Measurements from ENCODE around the gene THUMPD3.

Gene THUMPD3

DNA sequence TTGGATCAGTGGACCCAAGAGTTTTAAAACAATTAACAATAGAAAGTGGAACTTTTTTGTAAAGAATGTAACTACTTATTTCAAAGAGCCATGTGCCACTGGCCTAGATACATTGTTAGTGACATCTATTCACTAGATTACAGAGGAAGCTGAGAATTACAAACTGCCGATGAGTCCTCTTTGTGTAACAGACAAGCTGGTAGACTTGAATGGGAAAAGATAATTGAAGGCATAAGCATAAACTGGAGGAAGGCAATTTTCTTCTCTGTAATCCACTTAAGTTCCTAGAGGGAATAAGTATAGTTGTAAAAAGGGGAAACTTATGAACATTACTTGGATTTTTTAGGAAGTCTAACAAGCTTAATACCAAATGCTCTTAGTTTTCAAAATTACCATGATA, 15.1 kb downstream of the THUMPD3 start:
- Histone ChIP-seq H3K27me3 (ENCODE audit: control insufficient read depth, insufficient read depth, low read length) (no peaks in the 10 kb centered on the region), H3K36me3 (ENCODE audit: control insufficient read depth, insufficient read depth, low read length) (peaks cover 33% of the 10 kb centered on the region), H3K27ac (ENCODE audit: low read depth, low read length) (no peak overlapping the region)

DNA sequence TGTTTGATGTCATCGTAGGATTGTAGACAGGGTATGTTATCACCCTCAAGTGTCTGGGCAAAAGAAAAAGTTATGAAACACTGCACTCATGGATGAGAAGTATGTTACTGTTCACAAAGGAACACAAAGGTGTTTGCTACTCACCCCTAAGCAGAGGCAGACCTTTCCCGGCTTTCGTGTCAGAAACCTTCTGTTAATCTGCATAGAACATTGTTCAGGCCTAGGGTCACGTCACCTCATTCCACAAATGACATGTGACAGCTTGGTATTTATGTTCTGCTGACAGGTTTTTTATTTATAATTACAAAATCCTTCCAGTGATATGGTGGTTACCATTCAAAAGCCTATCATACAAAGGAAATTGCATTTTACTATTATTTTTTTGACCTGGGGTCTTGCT, 16.5 kb downstream of the THUMPD3 start:
- H3K27ac ChIP-seq (ENCODE audit: low read depth, low read length): no peak overlapping the region

More for the DNA sequence above, 15.1 kb downstream of the THUMPD3 start:
- Histone ChIP-seq H3K9ac (ENCODE audit: low read length) (no peak overlapping the region), H3K4me3 (ENCODE audit: low read length) (no peak overlapping the region), H3K4me1 (ENCODE audit: control insufficient read depth, insufficient read depth, low read length) (no peaks in the 10 kb centered on the region)

DNA sequence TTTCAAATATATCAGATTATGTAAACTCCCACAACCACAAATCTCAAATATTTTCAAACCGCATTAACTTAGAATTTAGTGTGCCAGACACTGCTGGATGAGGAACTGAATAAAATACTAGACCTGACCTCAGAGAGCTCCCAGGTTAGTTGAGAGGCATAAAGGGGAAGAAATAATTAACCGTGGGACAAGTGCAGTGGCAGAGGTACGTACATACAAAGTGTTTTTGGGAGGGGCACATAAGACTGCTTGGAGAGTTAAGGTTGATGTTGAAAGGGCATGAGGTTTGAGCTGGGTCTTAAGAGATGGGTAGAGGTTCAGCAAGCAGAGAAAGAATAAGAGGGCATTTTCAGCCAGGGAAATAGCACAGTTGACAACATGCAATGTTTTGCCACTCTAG, 17.2 kb downstream of the THUMPD3 start:
- Histone ChIP-seq H3K36me3 (ENCODE audit: control insufficient read depth, insufficient read depth, low read length) (peaks cover 37% of the 10 kb centered on the region), H3K27me3 (ENCODE audit: control insufficient read depth, insufficient read depth, low read length) (no peaks in the 10 kb centered on the region), H3K4me1 (ENCODE audit: control insufficient read depth, insufficient read depth, low read length) (no peaks in the 10 kb centered on the region), H3K4me3 (ENCODE audit: low read length) (no peak overlapping the region), H3K9ac (ENCODE audit: low read length) (no peak overlapping the region), H3K27ac (ENCODE audit: low read depth, low read length) (no peak overlapping the region)

More for the DNA sequence above, 16.5 kb downstream of the THUMPD3 start:
- H3K27me3 ChIP-seq (ENCODE audit: control insufficient read depth, insufficient read depth, low read length): no peaks in the 10 kb centered on the region
- peaks cover 37% of the 10 kb centered on the region for H3K36me3 ChIP-seq (ENCODE audit: control insufficient read depth, insufficient read depth, low read length)
- H3K4me3 ChIP-seq (ENCODE audit: low read length): no peak overlapping the region
- no peak overlapping the region for H3K9ac ChIP-seq (ENCODE audit: low read length)
- H3K4me1 ChIP-seq (ENCODE audit: control insufficient read depth, insufficient read depth, low read length): no peaks in the 10 kb centered on the region

DNA sequence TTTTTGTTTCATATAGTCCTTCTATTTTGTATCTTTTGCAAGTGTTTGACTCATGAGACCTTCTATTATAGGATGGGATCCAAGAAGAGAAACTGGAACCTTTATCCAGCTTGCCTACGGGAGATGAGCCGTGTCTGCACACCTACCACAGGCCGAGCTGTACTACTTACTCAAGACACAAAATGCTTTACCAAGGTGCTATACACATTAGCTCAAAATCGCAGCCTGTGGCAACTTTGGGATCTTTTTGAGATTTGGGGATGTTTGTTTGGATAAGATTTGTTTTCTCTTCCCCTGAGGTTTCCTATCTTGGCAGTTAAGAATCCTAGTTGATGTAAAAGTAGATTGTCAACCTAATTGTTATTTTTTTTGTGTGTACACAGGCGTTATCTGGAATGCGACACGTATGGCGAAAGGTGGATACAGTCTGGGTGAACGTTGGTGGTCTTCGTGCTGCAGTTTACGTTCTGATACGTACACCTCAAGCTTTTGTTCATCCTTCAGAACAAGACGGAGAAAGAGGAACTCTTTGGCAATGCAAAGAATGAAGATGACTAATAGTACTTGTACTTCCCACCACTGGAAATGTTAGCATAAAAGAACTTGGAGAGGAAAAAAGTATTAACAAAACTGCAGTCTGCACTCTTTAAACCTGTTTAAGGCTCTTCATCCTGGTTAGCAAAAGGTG, 21.4 kb downstream of the THUMPD3 start:
- no peak overlapping the region for H3K27ac ChIP-seq (ENCODE audit: low read depth, low read length)
- peaks cover 28% of the 10 kb centered on the region for H3K36me3 ChIP-seq (ENCODE audit: control insufficient read depth, insufficient read depth, low read length)
- H3K27me3 ChIP-seq (ENCODE audit: control insufficient read depth, insufficient read depth, low read length): no peaks in the 10 kb centered on the region
- no peaks in the 10 kb centered on the region for H3K4me1 ChIP-seq (ENCODE audit: control insufficient read depth, insufficient read depth, low read length)
- H3K4me3 ChIP-seq (ENCODE audit: low read length): no peak overlapping the region
- H3K9ac ChIP-seq (ENCODE audit: low read length): no peak overlapping the region

DNA sequence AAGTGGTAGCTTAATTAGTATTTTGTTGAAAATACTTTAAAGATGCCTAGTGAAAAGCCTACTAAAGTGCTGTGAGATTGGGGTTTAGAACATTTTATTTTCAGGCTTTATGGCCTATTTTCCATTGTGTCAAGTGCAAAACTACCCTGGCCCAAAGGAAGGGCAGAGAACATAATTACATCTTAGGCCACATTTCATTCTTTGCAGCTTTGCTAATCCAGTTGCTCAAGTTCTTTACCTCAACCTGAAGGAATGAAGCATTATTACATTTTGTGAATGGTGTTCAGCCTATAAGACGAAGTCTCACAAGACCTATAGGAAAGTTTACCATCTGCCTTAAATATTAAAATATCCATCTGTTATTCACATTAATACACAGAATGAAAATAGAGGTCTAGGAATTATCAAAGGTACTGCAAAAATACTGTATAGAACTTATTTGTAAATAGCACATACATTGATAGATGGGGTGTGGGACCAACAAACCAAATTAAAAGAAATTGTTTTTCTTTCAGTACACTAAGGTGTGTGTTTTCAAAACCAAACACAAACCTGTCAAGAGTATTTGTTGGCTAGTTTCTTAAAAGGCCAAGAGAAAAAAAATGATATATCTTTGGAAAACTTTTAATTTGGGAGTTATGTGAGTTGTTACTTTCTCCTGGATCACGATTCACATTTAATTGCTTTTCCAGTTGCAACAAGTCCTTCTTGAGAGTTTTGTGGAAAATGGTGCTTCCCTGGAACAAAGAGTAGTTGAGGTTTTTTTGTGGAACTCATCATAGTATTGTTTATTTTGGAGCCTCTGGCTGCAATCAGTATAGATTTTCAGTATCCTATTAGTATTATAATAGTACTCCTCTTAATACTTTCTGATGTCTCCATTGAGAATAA, 22.6 kb downstream of the THUMPD3 start:
- H3K4me3 ChIP-seq (ENCODE audit: low read length): no peak overlapping the region
- H3K27ac ChIP-seq (ENCODE audit: low read depth, low read length): no peak overlapping the region
- H3K27me3 ChIP-seq (ENCODE audit: control insufficient read depth, insufficient read depth, low read length): no peaks in the 10 kb centered on the region
- H3K9ac ChIP-seq (ENCODE audit: low read length): no peak overlapping the region
- peaks cover 33% of the 10 kb centered on the region for H3K36me3 ChIP-seq (ENCODE audit: control insufficient read depth, insufficient read depth, low read length)
- no peaks in the 10 kb centered on the region for H3K4me1 ChIP-seq (ENCODE audit: control insufficient read depth, insufficient read depth, low read length)

DNA sequence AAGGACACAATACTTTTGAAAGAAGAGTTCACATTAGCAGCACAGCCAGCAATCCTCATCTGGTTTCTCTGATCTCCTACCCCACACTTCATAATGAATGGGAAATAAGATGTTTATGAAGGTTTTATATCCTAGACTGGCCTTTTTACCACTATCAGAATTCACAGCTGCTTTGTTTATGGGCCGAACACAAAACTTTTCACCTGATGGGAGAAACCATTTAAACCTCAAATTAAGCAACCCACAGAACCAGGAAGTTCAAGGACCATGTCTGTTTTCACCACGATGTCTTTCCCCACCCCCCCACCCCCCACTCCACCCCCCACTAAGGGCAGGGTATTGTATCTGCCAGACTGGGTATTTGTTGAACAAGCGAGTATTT, 23.2 kb downstream of the THUMPD3 start:
- no peaks in the 10 kb centered on the region for H3K27me3 ChIP-seq (ENCODE audit: control insufficient read depth, insufficient read depth, low read length)
- peaks cover 36% of the 10 kb centered on the region for H3K36me3 ChIP-seq (ENCODE audit: control insufficient read depth, insufficient read depth, low read length)
- H3K9ac ChIP-seq (ENCODE audit: low read length): no peak overlapping the region
- no peak overlapping the region for H3K4me3 ChIP-seq (ENCODE audit: low read length)
- no peaks in the 10 kb centered on the region for H3K4me1 ChIP-seq (ENCODE audit: control insufficient read depth, insufficient read depth, low read length)
- H3K27ac ChIP-seq (ENCODE audit: low read depth, low read length): no peak overlapping the region

DNA sequence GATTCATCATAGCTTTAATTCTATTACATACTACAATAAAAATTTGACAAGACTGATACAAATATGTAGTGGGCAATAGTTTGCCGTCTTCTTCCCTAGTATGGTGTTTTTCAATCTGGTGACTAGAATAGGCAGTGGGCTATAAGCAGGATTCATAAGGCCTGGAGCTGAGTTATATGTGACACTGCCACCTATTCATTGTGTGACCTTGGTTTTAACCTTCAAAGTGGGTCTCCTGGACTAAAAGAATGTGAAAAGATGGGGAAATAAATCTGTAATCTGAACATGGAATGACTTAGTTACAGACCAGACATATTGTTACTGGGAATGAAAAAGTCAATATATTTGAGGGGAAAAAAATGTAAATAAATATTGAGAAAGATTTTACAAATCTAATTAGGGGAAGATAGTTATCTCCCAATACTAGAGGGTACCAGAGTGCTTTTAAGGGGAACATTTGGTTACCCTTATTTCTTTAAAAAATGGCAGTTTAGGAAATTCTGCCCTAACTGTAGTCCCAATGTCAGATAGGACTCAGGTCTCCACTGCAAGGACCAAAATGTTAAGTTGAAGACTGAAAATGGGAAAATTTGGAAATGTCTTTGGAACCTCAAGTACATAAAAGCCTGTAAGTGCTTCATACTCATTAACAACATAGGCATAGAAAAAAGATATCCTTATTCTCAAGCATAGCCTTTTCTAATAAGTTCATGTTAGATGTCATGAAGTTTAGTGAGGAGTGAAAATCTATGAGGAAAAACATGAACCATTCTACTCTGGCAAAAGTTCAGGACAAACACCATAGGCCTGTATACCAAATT, 23.9 kb downstream of the THUMPD3 start:
- Histone ChIP-seq H3K27me3 (ENCODE audit: control insufficient read depth, insufficient read depth, low read length) (no peaks in the 10 kb centered on the region), H3K9ac (ENCODE audit: low read length) (no peak overlapping the region), H3K36me3 (ENCODE audit: control insufficient read depth, insufficient read depth, low read length) (peaks cover 40% of the 10 kb centered on the region), H3K4me3 (ENCODE audit: low read length) (no peak overlapping the region), H3K27ac (ENCODE audit: low read depth, low read length) (no peak overlapping the region), H3K4me1 (ENCODE audit: control insufficient read depth, insufficient read depth, low read length) (no peaks in the 10 kb centered on the region)

DNA sequence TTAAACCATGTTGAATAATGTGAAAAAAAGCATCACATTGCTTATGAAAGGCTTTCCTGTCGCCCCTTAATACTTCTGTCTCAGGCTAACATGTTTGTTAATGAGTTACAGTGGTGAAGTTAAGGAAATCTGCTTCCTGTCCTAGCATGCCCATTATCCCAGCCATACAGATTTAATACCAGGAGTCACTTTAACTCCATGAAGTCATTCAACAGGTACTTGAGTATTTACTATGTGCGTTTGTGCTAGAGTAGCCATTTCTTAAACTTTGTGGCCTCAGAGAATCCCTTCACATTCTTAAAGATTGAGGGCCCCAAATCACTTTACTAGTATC, 24.4 kb downstream of the THUMPD3 start:
- no peak overlapping the region for H3K27ac ChIP-seq (ENCODE audit: low read depth, low read length)
- peaks cover 40% of the 10 kb centered on the region for H3K36me3 ChIP-seq (ENCODE audit: control insufficient read depth, insufficient read depth, low read length)
- no peak overlapping the region for H3K9ac ChIP-seq (ENCODE audit: low read length)
- no peaks in the 10 kb centered on the region for H3K4me1 ChIP-seq (ENCODE audit: control insufficient read depth, insufficient read depth, low read length)
- no peaks in the 10 kb centered on the region for H3K27me3 ChIP-seq (ENCODE audit: control insufficient read depth, insufficient read depth, low read length)
- no peak overlapping the region for H3K4me3 ChIP-seq (ENCODE audit: low read length)

DNA sequence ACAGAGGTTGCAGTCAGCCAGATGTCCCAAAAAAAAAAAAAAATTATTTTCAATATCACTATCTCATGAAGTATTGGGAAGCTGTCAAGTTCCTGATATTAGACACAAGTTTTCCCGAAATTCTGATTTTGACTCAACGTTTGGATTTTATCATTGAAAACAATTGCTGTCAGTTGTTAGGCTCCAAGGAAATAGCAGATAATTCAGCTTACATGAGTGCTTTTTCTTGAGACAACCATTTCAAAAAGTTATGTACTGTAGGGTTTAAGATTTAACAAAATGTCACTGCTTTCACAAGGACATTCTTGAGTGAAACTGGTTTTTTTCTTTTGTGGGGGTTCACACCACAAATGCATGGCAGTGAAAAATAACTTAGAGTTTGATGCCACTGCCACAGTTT, 25.3 kb downstream of the THUMPD3 start:
- H3K27me3 ChIP-seq (ENCODE audit: control insufficient read depth, insufficient read depth, low read length): no peaks in the 10 kb centered on the region
- peaks cover 36% of the 10 kb centered on the region for H3K36me3 ChIP-seq (ENCODE audit: control insufficient read depth, insufficient read depth, low read length)
- H3K9ac ChIP-seq (ENCODE audit: low read length): no peak overlapping the region
- H3K4me3 ChIP-seq (ENCODE audit: low read length): no peak overlapping the region
- no peaks in the 10 kb centered on the region for H3K4me1 ChIP-seq (ENCODE audit: control insufficient read depth, insufficient read depth, low read length)
- no peak overlapping the region for H3K27ac ChIP-seq (ENCODE audit: low read depth, low read length)

DNA sequence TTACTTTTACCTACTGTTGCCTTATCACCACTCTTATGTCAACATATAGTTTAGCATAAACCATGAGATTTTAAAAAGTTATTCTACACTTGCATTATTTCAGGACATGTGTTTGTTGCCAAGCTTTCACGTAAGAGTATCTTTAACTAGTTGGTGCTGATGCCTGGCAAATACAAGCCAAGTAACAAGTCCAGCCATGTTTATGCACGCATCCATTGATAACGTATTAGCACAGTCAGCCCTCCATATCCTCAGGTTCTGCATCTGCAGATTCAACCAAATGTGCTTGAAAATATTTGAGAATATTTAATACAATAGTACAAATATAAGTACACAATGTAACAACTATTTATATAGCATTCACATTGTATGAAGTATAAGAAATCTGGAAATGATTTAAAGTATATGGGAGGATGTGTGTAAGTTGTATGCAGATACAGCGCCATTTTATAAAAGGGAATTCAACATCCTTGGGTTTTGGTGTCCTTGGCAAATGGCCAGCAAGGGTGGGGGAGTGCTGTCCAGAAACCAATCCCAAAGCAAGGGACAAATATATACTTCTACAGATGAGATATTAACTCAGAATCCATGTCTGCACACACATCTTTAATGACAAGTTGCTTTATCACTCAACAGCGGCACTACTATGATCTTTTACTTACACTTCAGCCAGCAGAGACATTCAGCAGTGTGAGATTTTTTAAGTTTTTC, 25.9 kb downstream of the THUMPD3 start:
- H3K27ac ChIP-seq (ENCODE audit: low read depth, low read length): no peak overlapping the region
- no peak overlapping the region for H3K4me3 ChIP-seq (ENCODE audit: low read length)
- peaks cover 36% of the 10 kb centered on the region for H3K36me3 ChIP-seq (ENCODE audit: control insufficient read depth, insufficient read depth, low read length)
- H3K27me3 ChIP-seq (ENCODE audit: control insufficient read depth, insufficient read depth, low read length): no peaks in the 10 kb centered on the region
- H3K9ac ChIP-seq (ENCODE audit: low read length): no peak overlapping the region
- no peaks in the 10 kb centered on the region for H3K4me1 ChIP-seq (ENCODE audit: control insufficient read depth, insufficient read depth, low read length)

DNA sequence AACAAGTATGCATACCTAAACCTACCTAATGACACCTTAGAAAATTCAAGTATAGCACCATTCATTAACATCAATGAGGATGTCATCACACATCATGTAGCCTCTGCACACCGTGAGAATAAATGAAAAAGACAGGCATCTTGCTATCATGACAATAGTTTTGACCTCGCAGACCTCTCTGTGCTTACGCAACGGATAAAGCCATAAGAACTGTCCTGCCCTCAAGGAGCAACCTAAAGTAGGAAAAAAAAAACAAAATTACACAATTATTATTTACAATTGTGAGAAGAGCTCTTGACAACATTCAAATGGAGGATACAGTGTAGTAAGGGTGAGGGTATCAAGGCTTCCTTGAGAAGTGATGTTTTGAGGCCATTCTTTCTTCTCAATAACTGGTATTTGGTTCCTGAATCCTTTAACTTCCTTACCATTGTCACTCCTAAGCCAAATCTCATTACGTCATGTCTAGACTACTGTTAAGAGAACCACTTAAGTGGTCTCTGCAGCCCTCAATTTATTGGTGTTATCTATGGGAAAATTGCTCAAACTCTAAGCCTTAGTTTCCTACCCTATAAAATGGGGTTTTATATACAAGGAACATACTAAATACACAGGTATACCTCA, 27.5 kb downstream of the THUMPD3 start:
- H3K36me3 ChIP-seq (ENCODE audit: control insufficient read depth, insufficient read depth, low read length): peaks cover 27% of the 10 kb centered on the region
- no peaks in the 10 kb centered on the region for H3K27me3 ChIP-seq (ENCODE audit: control insufficient read depth, insufficient read depth, low read length)
- no peak overlapping the region for H3K27ac ChIP-seq (ENCODE audit: low read depth, low read length)
- no peak overlapping the region for H3K9ac ChIP-seq (ENCODE audit: low read length)
- peaks cover 10% of the 10 kb centered on the region for H3K4me1 ChIP-seq (ENCODE audit: control insufficient read depth, insufficient read depth, low read length)
- H3K4me3 ChIP-seq (ENCODE audit: low read length): no peak overlapping the region

All from rectal smooth muscle tissue (tissue), 1 donor.